Measurements from ENCODE around the gene FAM3C.

Gene FAM3C

DNA sequence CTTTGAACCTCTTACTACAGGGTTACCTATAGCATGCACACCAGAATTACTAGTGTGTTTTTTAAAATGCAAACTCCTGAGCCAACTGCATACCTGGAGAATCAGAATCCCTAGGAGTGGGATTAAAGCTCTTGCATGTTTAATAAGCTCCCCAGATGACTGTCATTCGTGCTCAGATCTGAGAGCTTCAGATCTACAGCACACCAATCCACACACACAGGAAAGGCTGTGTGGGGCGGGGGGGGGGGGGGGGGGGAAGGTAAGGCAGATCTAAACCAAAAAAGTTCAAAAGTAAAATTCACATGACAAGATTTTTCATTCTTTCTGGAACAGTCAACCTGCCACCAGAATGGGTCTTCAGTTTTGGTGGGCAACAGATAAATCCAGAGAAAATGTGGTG is 5.5 kb downstream of the FAM3C start:
- TF ChIP-seq, protein P1, sequence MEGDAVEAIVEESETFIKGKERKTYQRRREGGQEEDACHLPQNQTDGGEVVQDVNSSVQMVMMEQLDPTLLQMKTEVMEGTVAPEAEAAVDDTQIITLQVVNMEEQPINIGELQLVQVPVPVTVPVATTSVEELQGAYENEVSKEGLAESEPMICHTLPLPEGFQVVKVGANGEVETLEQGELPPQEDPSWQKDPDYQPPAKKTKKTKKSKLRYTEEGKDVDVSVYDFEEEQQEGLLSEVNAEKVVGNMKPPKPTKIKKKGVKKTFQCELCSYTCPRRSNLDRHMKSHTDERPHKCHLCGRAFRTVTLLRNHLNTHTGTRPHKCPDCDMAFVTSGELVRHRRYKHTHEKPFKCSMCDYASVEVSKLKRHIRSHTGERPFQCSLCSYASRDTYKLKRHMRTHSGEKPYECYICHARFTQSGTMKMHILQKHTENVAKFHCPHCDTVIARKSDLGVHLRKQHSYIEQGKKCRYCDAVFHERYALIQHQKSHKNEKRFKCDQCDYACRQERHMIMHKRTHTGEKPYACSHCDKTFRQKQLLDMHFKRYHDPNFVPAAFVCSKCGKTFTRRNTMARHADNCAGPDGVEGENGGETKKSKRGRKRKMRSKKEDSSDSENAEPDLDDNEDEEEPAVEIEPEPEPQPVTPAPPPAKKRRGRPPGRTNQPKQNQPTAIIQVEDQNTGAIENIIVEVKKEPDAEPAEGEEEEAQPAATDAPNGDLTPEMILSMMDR (IDR thresholded peaks at IDR 0.05; ENCODE audit: control insufficient read depth, extremely low read depth, insufficient read depth): no peak
- H3K4me3 ChIP-seq (ENCODE audit: low read depth, low read length): no peak overlapping the region
- DNase-seq (ENCODE audit: low read depth): no peak

DNA sequence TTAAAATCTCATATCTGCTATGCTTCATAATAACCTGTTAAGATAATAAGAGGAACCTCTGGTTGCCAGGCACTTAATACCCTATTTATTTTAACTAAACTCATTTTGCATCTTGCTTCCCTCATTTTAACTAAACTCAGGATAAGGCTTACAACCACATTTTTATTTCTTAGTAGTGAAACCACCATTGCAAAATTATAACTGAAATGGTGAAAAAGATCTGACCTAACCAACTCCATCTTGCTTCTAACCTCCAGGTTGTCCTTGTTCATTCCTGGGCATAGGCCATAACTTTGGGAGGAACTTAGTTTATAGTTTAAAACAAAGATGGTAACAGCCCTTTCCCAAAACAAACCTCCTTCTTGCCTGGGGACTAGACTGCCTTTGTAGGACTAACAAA is 6.0 kb downstream of the FAM3C start:
- no peak overlapping the region for H3K4me3 ChIP-seq (ENCODE audit: low read depth, low read length)
- no peak for DNase-seq (ENCODE audit: low read depth)
- TF ChIP-seq, protein P1 (IDR thresholded peaks at IDR 0.05; ENCODE audit: control insufficient read depth, extremely low read depth, insufficient read depth): no peak

DNA sequence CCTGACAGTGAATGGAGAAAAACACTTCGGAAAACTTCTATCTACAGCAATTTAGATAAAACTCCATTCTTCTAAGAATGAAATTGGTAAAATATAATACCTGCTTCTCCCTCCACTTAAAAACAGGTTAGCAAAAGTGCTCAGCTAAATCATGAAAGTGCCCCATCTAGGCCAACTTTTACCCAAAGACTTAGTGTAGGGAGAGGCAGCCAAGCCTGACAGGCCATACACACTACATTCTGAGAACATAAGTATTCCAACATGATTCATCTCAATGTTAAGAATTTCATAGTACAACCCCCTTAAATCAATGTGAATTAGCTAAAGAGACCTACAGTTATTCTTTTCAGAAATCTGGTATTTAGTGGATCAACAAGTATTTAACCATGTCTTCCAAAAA is 7.2 kb downstream of the FAM3C start:
- DNase-seq (ENCODE audit: low read depth): no peak
- no peak overlapping the region for H3K4me3 ChIP-seq (ENCODE audit: low read depth, low read length)
- TF ChIP-seq, protein P1 (IDR thresholded peaks at IDR 0.05; ENCODE audit: control insufficient read depth, extremely low read depth, insufficient read depth): no peak

DNA sequence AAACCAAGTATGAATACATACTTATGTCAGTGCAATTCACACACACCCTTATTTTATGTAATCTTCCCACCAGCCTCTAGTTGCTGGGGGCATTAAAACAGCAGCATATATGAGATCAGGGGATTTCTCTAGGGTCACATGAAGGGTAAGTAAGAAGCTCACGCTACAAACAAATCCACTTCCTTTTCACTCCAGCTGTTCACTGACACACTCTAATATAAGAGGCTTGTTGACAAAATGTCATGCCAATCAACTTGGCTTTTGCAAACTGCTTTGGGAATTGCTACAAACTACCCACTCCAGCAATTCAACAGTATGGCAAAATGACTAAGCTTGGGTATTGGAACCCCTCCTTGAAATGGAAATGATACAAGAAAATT is 10.3 kb downstream of the FAM3C start:
- no peak for DNase-seq (ENCODE audit: low read depth)

DNA sequence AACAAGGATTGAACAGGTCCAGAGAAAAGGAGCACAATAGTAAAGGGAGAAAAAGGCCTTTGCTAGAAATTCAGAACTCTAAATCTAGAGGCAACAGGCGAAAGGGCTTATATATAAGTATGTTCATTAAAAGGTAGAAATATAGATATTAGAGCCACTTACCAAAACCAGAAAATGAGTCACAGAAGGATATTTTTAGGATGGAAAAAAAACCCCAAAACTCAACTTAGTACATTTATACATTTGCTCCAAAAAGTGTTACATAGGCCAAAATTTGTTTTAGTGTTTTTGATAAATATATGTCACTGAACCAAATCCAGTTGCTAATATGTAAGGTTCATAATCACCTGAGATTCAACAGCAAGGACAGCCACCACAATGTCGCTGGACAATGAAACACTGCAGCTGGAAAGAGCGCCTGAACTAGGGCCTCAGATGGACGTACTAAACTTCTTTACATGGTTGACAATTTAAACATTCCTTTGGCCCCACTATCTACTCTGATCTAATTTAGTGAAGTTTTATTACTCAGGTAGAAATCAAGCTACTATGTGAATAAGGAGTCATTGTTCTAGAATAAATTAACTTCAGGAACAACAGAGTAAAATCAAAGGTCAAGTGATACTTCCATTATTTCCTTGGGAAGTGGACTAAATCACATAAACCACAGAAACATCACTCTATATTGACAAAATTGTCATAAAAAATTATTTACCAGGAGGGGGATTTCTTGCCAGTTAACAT is 10.9 kb downstream of the FAM3C start:
- H3K4me3 ChIP-seq (ENCODE audit: low read depth, low read length): no peak overlapping the region
- TF ChIP-seq, protein P1 (IDR thresholded peaks at IDR 0.05; ENCODE audit: control insufficient read depth, extremely low read depth, insufficient read depth): no peak
- DNase-seq (ENCODE audit: low read depth): no peak

More for the DNA sequence above, 10.3 kb downstream of the FAM3C start:
- TF ChIP-seq, protein P1 (IDR thresholded peaks at IDR 0.05; ENCODE audit: control insufficient read depth, extremely low read depth, insufficient read depth): no peak
- no peak overlapping the region for H3K4me3 ChIP-seq (ENCODE audit: low read depth, low read length)

DNA sequence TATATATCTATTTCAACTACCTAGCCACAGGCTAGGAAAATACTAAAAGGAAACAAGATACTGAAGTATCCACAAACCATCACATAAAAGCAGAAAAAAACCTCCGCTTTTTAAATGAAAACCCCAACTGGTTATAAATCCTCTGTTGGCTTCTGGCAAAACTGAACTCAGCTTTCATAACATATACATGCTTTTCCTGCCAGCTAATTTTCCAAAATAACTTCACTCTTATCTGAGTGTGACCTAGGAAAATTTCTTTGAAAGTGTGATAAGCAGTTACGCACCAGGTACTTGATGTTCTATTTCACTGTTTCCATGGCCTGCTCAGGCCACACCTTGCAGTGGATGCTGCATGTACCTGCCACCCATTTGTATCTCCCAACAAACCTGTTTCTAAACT is 11.8 kb downstream of the FAM3C start:
- no peak overlapping the region for H3K4me3 ChIP-seq (ENCODE audit: low read depth, low read length)
- DNase-seq (ENCODE audit: low read depth): no peak
- TF ChIP-seq, protein P1 (IDR thresholded peaks at IDR 0.05; ENCODE audit: control insufficient read depth, extremely low read depth, insufficient read depth): no peak
